CD8-positive, alpha-beta memory T cell (primary cell): Measurements from ENCODE around the gene KIRREL1. TPM values are rescaled to one million over a fixed set of nuclear protein-coding genes. Genes with fewer than 3 reads are reported as not detected.

ENCODE experiments used
- CTCF ChIA-PET: fragments of 350-600 bp; sonication (Branson Sonifier 250); formaldehyde crosslinking; loops from one replicate; lab custom pipeline; 2021; ENCODE audit warnings: antibody characterized with exemption; lab: Charles Lee
- POLR2A ChIA-PET: fragments of 350-600 bp; sonication (Branson Sonifier 250); formaldehyde crosslinking; loops from one replicate; lab custom pipeline; 2021; ENCODE audit warnings: antibody characterized with exemption; lab: Charles Lee
- DNase-seq, 5 donors: peaks; one replicate each; pipeline versions ENCODE4 v3.0.0 to v3.0.0-alpha.2; 2020 to 2022; ENCODE audit warnings: mixed read lengths in 1 of 5
- H3K27ac ChIP-seq: one replicate; pipeline ENCODE4 v1.7.0; 2013; ENCODE audit warnings: low read depth, mild to moderate bottlenecking, low read length, moderate library complexity
- H3K27me3 ChIP-seq: 2 replicates; pipeline ENCODE4 v1.7.0; 2013; ENCODE audit warnings: low read length, mild to moderate bottlenecking; ENCODE audit not compliant: insufficient read depth, poor library complexity, severe bottlenecking
- H3K36me3 ChIP-seq: 2 replicates; pipeline ENCODE4 v1.7.0; 2013; ENCODE audit warnings: mild to moderate bottlenecking, low read length, moderate library complexity; ENCODE audit not compliant: insufficient read depth
- H3K4me1 ChIP-seq: 2 replicates; pipeline ENCODE4 v1.7.0; 2013; ENCODE audit warnings: mild to moderate bottlenecking, low read length, moderate library complexity; ENCODE audit not compliant: insufficient read depth
- H3K4me3 ChIP-seq: 2 replicates; pipeline ENCODE4 v1.7.0; 2013; ENCODE audit warnings: mild to moderate bottlenecking, low read length
- H3K9me3 ChIP-seq: 2 replicates; pipeline ENCODE4 v1.7.0; 2013; ENCODE audit warnings: mild to moderate bottlenecking, low read length
- H3K27ac Mint-ChIP-seq, 8 donors: one replicate each; pipeline ENCODE4 v1.8.0; 2020 to 2021; ENCODE audit warnings: mixed read lengths in 8 of 8, mild to moderate bottlenecking in 6 of 8, inconsistent platforms in 3 of 8, moderate library complexity in 3 of 8
- H3K27me3 Mint-ChIP-seq, 2 donors: one replicate each; pipeline ENCODE4 v1.8.0; 2020 to 2021; ENCODE audit warnings: mixed read lengths in 2 of 2, mild to moderate bottlenecking in 1 of 2, moderate library complexity in 1 of 2
- H3K36me3 Mint-ChIP-seq, 3 donors: one replicate each; pipeline ENCODE4 v1.8.0; 2020 to 2021; ENCODE audit warnings: mixed read lengths in 3 of 3, inconsistent platforms in 1 of 3, mild to moderate bottlenecking in 1 of 3
- H3K4me1 Mint-ChIP-seq, 3 donors: one replicate each; pipeline ENCODE4 v1.8.0; 2020 to 2021; ENCODE audit warnings: mixed read lengths in 3 of 3, inconsistent platforms in 1 of 3, mild to moderate bottlenecking in 1 of 3
- H3K4me3 Mint-ChIP-seq, 7 donors: one replicate each; pipeline ENCODE4 v1.8.0; 2020 to 2021; ENCODE audit warnings: mixed read lengths in 7 of 7, mild to moderate bottlenecking in 6 of 7, moderate library complexity in 4 of 7, inconsistent platforms in 2 of 7
- H3K9me3 Mint-ChIP-seq, 5 donors: one replicate each; pipeline ENCODE4 v1.8.0; 2020 to 2022; ENCODE audit warnings: mixed read lengths in 5 of 5, mild to moderate bottlenecking in 3 of 5, moderate library complexity in 2 of 5, inconsistent platforms in 1 of 5
- polyA plus RNA-seq: library from polyadenylated mRNA; unstranded; fragments of 300-500 nt; fragmentation: Illumina TruSeq; gene quantifications from one replicate; pipeline ENCODE4 v1.2.3, GENCODE V29; 2021
- total RNA-seq, 2 experiments: library from RNA; stranded (reverse); gene quantifications; one replicate each; pipeline ENCODE4 v1.2.3, GENCODE V29; 2021

KIRREL1 gene
- total and polyA plus RNA-seq, 3 experiments from 2014 or later: 0.04 TPM; not detected in 2

DNA sequence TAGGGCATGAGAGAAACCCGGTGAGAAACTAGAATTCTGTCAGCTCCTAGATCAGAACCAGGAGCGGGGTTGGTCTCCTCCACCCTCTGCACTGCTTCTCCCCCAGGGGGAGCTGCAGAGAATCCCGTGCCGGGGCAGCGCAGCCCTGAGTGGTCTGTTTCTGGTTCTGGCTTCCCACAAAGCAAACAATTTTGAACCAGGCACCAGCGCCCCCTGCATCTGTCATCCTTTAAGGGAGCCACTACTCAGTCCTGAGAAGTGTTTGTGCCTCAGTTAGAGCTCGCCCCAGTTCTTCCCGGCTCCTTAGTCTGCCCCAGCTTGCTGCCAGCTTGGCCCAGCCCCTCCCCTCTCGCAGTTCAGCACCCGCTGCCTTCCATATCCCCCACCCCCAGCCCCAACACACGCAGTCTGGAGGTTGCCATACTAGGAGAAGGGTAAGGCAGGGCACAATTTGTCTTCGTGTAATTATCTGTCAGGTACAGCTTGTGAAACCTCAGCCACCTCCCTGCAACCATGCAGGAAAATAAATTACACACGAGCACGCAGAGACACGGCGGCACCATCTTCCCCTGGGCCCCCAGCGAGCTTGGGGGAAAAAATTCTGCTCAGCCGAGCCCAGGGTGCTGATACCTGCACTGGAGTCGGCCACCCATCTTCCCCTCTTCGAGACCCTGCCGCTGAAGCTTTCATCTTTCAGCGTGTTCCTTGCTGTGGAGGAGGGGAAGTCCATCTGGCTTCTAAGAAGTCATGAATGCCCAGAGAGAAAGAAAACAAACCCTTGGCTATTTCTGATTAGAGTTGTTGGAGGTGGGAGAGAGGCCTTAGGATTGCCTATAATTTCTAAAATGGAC is 124.6 kb downstream of the KIRREL1 start:
- Mint-ChIP-seq H3K27ac (peak overlapping the region in 1 of 8 donors; percentile 17), H3K27me3 (peaks cover 50 to 74% of the 10 kb centered on the region in 2 donors)

DNA sequence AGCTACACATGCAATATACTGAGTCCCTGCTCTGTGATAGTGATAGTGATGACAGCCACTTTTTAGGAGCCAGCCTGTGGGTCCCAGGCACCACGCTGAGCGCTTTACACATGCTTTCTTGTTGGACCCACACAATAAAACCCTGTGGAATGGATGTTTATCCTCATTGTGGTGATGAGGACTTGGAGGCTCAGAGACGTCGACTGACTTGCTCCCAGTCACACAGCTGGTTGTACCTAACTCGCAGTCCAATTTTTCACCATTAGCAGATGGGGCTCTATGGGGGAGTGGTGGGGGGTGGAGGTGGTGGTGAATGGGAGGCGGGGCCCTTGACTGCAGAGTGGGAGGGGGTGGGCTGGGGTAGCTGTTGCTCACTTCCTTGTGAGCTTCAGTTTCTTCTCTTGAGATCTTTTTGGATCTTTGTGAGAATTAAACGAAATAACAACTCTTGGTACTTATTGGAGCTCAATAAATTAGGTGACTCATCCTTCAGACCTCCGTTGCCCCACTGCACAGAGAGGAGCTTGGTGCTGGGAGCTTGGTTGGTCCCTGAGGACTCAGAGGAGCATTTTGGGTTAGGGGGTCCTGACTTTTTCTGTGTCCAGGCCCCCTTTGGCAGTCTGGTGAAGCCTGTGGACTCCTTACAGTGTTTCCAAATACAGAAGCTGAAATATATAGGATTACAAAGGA is 125.4 kb downstream of the KIRREL1 start:
- DNase-seq: no peak
- H3K9me3 ChIP-seq: no peaks in the 10 kb centered on the region
- H3K27me3 ChIP-seq: peaks cover 4% of the 10 kb centered on the region
- H3K36me3 Mint-ChIP-seq: no peaks in the 10 kb centered on the region
- no peaks in the 10 kb centered on the region for H3K9me3 Mint-ChIP-seq
- H3K4me3 ChIP-seq: no peak overlapping the region
- no peak overlapping the region for H3K27ac ChIP-seq
- no peak overlapping the region for H3K27ac Mint-ChIP-seq
- H3K36me3 ChIP-seq: no peaks in the 10 kb centered on the region
- H3K27me3 Mint-ChIP-seq: peaks cover 47 to 75% of the 10 kb centered on the region in 2 donors
- CTCF ChIA-PET: interaction anchor here (0.9 to 1.0 kb wide), 2 partner anchors 23 to 949 kb away, joined by 3 read pairs; no protein-coding TSS in a partner anchor
- POLR2A ChIA-PET: no interaction called here
- peak overlapping the region in 1 of 7 donors; percentile 64 for H3K4me3 Mint-ChIP-seq
- H3K4me1 Mint-ChIP-seq: peaks cover 11 to 16% (median 14%) of the 10 kb centered on the region in 3 donors
- peaks cover 2% of the 10 kb centered on the region for H3K4me1 ChIP-seq

More for the DNA sequence above, 124.6 kb downstream of the KIRREL1 start:
- no peaks in the 10 kb centered on the region for H3K9me3 ChIP-seq
- H3K4me1 Mint-ChIP-seq: peaks cover 13 to 20% (median 18%) of the 10 kb centered on the region in 3 donors
- H3K27me3 ChIP-seq: peaks cover 7% of the 10 kb centered on the region
- no peaks in the 10 kb centered on the region for H3K36me3 ChIP-seq
- POLR2A ChIA-PET: no interaction called here
- no peaks in the 10 kb centered on the region for H3K9me3 Mint-ChIP-seq
- CTCF ChIA-PET: interaction anchor here (0.9 to 1.2 kb wide), 3 partner anchors 22 to 1096 kb away, joined by 3 read pairs; no protein-coding TSS in a partner anchor
- no peak overlapping the region for H3K27ac ChIP-seq
- no peak overlapping the region for H3K4me3 ChIP-seq
- DNase-seq: peak; percentile 11 to 58 (median 17)
- peak overlapping the region in 6 of 7 donors; percentile 15 to 79 (median 54) for H3K4me3 Mint-ChIP-seq
- H3K4me1 ChIP-seq: peaks cover 5% of the 10 kb centered on the region
- H3K36me3 Mint-ChIP-seq: no peaks in the 10 kb centered on the region

DNA sequence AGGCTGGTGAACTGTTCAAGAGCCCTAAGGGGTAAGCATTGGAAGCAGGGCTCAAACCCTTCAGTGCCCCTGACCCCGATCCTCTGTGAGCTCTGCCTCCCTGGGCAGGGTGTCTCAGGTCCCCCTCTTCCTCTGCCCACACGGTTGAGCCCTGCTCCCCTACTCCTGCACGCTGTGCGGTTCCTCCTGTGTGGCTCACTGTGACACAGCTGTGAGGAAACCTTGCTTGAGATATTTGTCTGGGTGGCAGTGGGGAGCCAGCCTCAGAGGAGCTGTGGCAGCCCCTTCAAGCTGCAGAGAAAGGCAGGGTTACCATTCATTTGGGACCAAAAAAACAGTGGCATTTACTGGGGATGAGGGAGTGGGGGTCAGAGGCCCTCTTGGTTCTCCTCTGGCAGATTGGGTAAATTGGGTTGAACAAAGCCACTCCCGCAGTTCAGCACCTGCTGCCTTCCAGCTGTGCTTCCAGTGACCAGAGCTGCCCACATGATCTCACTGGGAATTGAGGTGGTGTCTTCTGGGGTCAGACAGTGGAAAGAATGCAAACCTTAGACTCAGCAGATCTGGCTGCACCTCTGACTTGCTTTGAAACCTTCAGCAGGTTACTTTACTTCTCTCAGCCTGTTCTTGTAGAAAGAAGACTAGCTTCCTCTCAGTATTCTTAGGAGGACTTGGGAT is 126.7 kb downstream of the KIRREL1 start:
- H3K27me3 Mint-ChIP-seq: peaks cover 43 to 79% of the 10 kb centered on the region in 2 donors
- no peaks in the 10 kb centered on the region for H3K9me3 ChIP-seq
- DNase-seq: no peak
- POLR2A ChIA-PET: no interaction called here
- no peaks in the 10 kb centered on the region for H3K36me3 ChIP-seq
- H3K4me1 Mint-ChIP-seq: peaks cover 10 to 14% (median 11%) of the 10 kb centered on the region in 3 donors
- H3K4me3 ChIP-seq: no peak overlapping the region
- no peaks in the 10 kb centered on the region for H3K4me1 ChIP-seq
- H3K9me3 Mint-ChIP-seq: no peaks in the 10 kb centered on the region
- H3K27ac ChIP-seq: no peak overlapping the region
- peaks cover 6% of the 10 kb centered on the region for H3K27me3 ChIP-seq
- H3K27ac Mint-ChIP-seq: no peak overlapping the region
- no peaks in the 10 kb centered on the region for H3K36me3 Mint-ChIP-seq
- CTCF ChIA-PET: interaction anchor here (0.8 to 1.5 kb wide), 3 partner anchors 15 to 952 kb away, joined by 3 read pairs; no protein-coding TSS in a partner anchor
- H3K4me3 Mint-ChIP-seq: no peak overlapping the region

DNA sequence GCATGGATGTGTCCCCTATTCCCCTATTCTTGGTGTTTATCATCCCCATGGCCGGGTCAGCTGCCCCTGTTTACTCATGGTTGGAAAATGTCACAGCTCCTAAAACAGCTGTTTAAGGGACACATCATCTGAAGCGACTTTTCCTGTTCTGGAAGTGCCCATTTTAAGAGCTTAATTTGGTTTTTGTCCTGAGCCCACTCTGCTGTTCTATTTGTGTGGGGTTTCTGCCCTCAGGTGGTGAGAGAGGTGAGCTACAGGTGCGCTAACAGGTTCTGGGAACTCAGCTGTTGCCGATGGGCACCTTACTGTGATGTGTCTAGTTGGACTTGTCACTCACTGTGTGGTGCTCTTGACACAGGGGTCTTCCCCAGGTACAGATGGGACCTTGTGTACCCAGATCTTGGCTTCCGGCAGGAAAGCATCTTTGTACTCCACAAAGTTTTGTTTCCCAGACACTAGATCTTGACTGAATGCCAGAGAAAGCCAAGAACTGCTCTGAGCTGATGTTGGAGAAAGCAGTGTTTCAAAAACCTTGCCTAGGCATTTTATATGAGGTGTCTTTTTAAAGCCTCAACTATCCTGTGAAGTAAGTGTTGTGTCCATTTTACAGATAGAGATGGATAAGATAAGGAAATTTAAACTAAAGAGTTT is 128.3 kb downstream of the KIRREL1 start:
- DNase-seq: peak in 1 of 5 donors; percentile 7
- no peaks in the 10 kb centered on the region for H3K9me3 ChIP-seq
- H3K4me1 ChIP-seq: no peaks in the 10 kb centered on the region
- no peak overlapping the region for H3K27ac Mint-ChIP-seq
- no peaks in the 10 kb centered on the region for H3K36me3 ChIP-seq
- no peak overlapping the region for H3K4me3 ChIP-seq
- no peaks in the 10 kb centered on the region for H3K36me3 Mint-ChIP-seq
- H3K9me3 Mint-ChIP-seq: no peaks in the 10 kb centered on the region
- no peak overlapping the region for H3K27ac ChIP-seq
- peaks cover 11 to 14% (median 11%) of the 10 kb centered on the region in 3 donors for H3K4me1 Mint-ChIP-seq
- ChIA-PET CTCF (interaction anchor here (1.1 to 1.6 kb wide), 3 partner anchors 12 to 542 kb away, joined by 3 to 5 read pairs (median 4); no protein-coding TSS in a partner anchor), POLR2A (no interaction called here)
- peaks cover 38 to 69% of the 10 kb centered on the region in 2 donors for H3K27me3 Mint-ChIP-seq
- peaks cover 6% of the 10 kb centered on the region for H3K27me3 ChIP-seq
- no peak overlapping the region for H3K4me3 Mint-ChIP-seq

DNA sequence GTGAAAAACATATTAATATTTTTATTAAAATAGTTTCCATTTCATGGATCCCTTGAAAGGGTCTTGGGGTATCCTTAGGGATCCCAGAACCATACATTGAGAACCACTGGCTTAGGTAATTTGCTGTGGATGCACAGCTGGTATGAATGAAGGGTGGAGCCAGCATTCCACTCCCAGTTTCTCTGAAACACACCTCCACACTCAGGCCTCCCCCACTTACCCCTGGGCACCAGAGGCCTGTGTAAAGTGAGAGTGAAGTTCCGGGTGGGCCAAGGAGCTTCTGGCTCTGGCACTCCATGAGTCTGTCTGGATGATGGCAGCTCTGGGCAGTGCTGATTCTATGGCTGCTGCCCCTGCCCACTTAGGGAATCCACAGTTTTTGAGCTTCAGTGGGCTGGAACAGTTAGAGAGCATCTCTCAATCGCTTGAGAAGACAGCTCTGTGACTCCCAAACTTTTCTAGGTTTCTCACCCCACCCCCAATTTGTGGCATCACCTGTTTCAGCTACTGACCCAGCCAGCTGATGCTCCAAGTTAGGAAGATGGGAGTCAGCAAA is 129.5 kb downstream of the KIRREL1 start:
- H3K36me3 ChIP-seq: no peaks in the 10 kb centered on the region
- no peak overlapping the region for H3K4me3 Mint-ChIP-seq
- H3K4me1 Mint-ChIP-seq: peaks cover 7 to 8% (median 8%) of the 10 kb centered on the region in 3 donors
- H3K36me3 Mint-ChIP-seq: no peaks in the 10 kb centered on the region
- no peaks in the 10 kb centered on the region for H3K9me3 Mint-ChIP-seq
- no peak overlapping the region for H3K27ac Mint-ChIP-seq
- ChIA-PET CTCF (interaction anchor here (1.0 to 1.6 kb wide), 4 partner anchors 9 to 752 kb away, joined by 3 to 4 read pairs (median 3); no protein-coding TSS in a partner anchor), POLR2A (no interaction called here)
- no peak overlapping the region for H3K27ac ChIP-seq
- H3K27me3 ChIP-seq: peaks cover 6% of the 10 kb centered on the region
- no peaks in the 10 kb centered on the region for H3K9me3 ChIP-seq
- no peak for DNase-seq
- H3K27me3 Mint-ChIP-seq: peaks cover 34 to 64% of the 10 kb centered on the region in 2 donors
- H3K4me3 ChIP-seq: no peak overlapping the region
- no peaks in the 10 kb centered on the region for H3K4me1 ChIP-seq

DNA sequence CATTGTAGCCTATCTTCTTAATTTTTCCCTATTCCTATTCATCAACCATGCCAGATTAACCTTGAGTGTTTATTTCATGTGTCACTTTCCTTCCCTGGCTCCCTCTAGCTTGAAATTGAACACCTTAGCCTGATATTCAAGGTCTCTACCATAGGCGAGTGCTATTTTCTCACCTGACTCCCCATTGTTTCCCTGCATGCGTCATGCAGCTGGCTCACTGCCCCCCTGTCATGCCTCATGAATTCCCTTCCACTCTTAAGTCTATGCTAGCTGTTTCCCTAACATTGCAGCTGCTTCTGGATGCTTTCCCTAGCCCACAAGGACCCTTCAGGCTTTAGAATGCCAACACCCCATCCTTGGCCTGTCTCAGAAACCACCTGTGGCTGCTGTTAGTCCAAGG is 130.6 kb downstream of the KIRREL1 start:
- ChIA-PET CTCF (interaction anchor here (0.8 to 2.0 kb wide), 11 partner anchors 9 to 754 kb away, joined by 3 to 19 read pairs (median 4); no protein-coding TSS in a partner anchor), POLR2A (no interaction called here)
- Mint-ChIP-seq H3K27me3 (peaks cover 24 to 53% of the 10 kb centered on the region in 2 donors), H3K27ac (no peak overlapping the region), H3K36me3 (no peaks in the 10 kb centered on the region), H3K9me3 (no peaks in the 10 kb centered on the region), H3K4me1 (peaks cover 0 to 2% (median 0%) of the 10 kb centered on the region in 3 donors), H3K4me3 (no peak overlapping the region)
- no peak overlapping the region for H3K27ac ChIP-seq
- no peak for DNase-seq
- no peak overlapping the region for H3K4me3 ChIP-seq
- no peaks in the 10 kb centered on the region for H3K36me3 ChIP-seq
- peaks cover 6% of the 10 kb centered on the region for H3K27me3 ChIP-seq
- no peaks in the 10 kb centered on the region for H3K9me3 ChIP-seq
- no peaks in the 10 kb centered on the region for H3K4me1 ChIP-seq

DNA sequence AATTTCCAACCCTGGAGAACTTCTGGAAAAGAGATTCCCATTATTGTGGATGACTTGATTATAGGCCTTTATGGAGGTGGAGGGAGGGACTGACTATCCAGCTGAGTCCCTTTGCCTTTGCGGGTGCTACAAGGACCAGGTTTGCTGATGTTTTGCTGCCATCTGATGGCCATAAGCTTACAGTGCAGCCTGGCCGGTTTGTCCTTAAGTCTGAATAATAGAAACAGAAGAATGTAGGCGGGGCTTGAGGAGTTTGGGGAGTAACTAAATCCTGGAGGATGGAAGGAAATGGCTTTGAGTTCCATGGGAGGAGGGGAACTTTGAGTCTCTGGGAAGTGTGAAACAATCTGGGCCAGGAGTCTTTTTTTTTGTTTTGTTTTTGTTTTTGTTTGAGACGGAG is 131.6 kb downstream of the KIRREL1 start:
- H3K4me3 ChIP-seq: no peak overlapping the region
- POLR2A ChIA-PET: no interaction called here
- no peaks in the 10 kb centered on the region for H3K9me3 ChIP-seq
- peaks cover 6% of the 10 kb centered on the region for H3K27me3 ChIP-seq
- Mint-ChIP-seq H3K9me3 (no peaks in the 10 kb centered on the region), H3K36me3 (no peaks in the 10 kb centered on the region), H3K4me1 (peaks cover 0 to 2% (median 0%) of the 10 kb centered on the region in 3 donors), H3K27me3 (peaks cover 18 to 49% of the 10 kb centered on the region in 2 donors), H3K27ac (no peak overlapping the region), H3K4me3 (no peak overlapping the region)
- H3K27ac ChIP-seq: no peak overlapping the region
- H3K4me1 ChIP-seq: no peaks in the 10 kb centered on the region
- CTCF ChIA-PET: interaction anchor here (0.7 to 2.0 kb wide), 13 partner anchors 9 to 547 kb away, joined by 3 to 19 read pairs (median 4); no protein-coding TSS in a partner anchor
- no peaks in the 10 kb centered on the region for H3K36me3 ChIP-seq
- DNase-seq: peak; percentile 38 to 73 (median 53)
